ENCODE measurements around the gene SLC6A3.
"Not testable (repeated sequence)": the region's sequence is repeated elsewhere in the genome, so short reads cannot be mapped to it uniquely, and the experiment has no call there.

The SLC6A3 gene

GRCh38 chr5:1463326-1464095 is 18.3 kb upstream of the SLC6A3 start:
- DNase-seq (ENCODE audit: low spot score): no peak

- DNase-seq (ENCODE audit: low spot score): no peak
Observed at GRCh38 chr5:1462358-1462757, 17.1 kb upstream of the SLC6A3 start.

GRCh38 chr5:1461396-1461795 is 16.2 kb upstream of the SLC6A3 start:
- no peak for DNase-seq (ENCODE audit: low spot score)

GRCh38 chr5:1460054-1460682 is 14.9 kb upstream of the SLC6A3 start:
- no peak for DNase-seq (ENCODE audit: low spot score)

- not testable (repeated sequence) for DNase-seq (ENCODE audit: low spot score)
Observed at GRCh38 chr5:1459435-1459834, 14.2 kb upstream of the SLC6A3 start.

- not testable (repeated sequence) for DNase-seq (ENCODE audit: low spot score)
Observed at GRCh38 chr5:1456110-1456881, 11.1 kb upstream of the SLC6A3 start.

- DNase-seq (ENCODE audit: low spot score): no peak
Observed at GRCh38 chr5:1453613-1454012, 8.4 kb upstream of the SLC6A3 start.

- no peak for DNase-seq (ENCODE audit: low spot score)
Observed at GRCh38 chr5:1449081-1449630, 3.9 kb upstream of the SLC6A3 start.

GRCh38 chr5:1448511-1449011 is 3.3 kb upstream of the SLC6A3 start:
- no peak for DNase-seq (ENCODE audit: low spot score)

GRCh38 chr5:1447671-1448361 is 2.6 kb upstream of the SLC6A3 start:
- no peak for DNase-seq (ENCODE audit: low spot score)

GRCh38 chr5:1446602-1447343 is 1.5 kb upstream of the SLC6A3 start:
- no peak for DNase-seq (ENCODE audit: low spot score)

GRCh38 chr5:1445689-1446601 is 705 bp upstream of the SLC6A3 start:
- no peak for DNase-seq (ENCODE audit: low spot score)

GRCh38 chr5:1444361-1445189 is 665 bp downstream of the SLC6A3 start:
- no peak for DNase-seq (ENCODE audit: low spot score)

- DNase-seq (ENCODE audit: low spot score): no peak
Observed at GRCh38 chr5:1443991-1444360, 1.3 kb downstream of the SLC6A3 start.

GRCh38 chr5:1443171-1443570 is 2.1 kb downstream of the SLC6A3 start:
- no peak for DNase-seq (ENCODE audit: low spot score)

- no peak for DNase-seq (ENCODE audit: low spot score)
Observed at GRCh38 chr5:1442222-1443145, 2.8 kb downstream of the SLC6A3 start.

- no peak for DNase-seq (ENCODE audit: low spot score)
Observed at GRCh38 chr5:1441166-1441865, 3.9 kb downstream of the SLC6A3 start.

Measured in globus pallidus (tissue), 1 donor.